Right lobe of liver (tissue), 4 donors: ENCODE results near the gene GNAZ.
"Not testable (repeated sequence)": the region's sequence is repeated elsewhere in the genome, so short reads cannot be mapped to it uniquely, and the experiment has no call there.

ENCODE experiments used
- POLR2A ChIP-seq: fragments of 450-650 bp; IDR thresholded peaks from one replicate; pipeline ENCODE4 v1.6.1; 2017; ENCODE audit warnings: antibody characterized with exemption, mild to moderate bottlenecking
- TF ChIP-seq, protein P1 (sequence below), 4 donors: fragments of 200-600 bp in 3 of 4; fragments of 450-650 bp in 1 of 4; IDR thresholded peaks; one replicate each; pipeline versions ENCODE4 v1.5.1 to v1.8.0; 2016 to 2022; ENCODE audit warnings: antibody characterized with exemption in 4 of 4, mild to moderate bottlenecking in 2 of 4
- donor health status: DM: no; HTN: no; CAD: no.
- donor health status: DM: no; HTN: no; CAD: no.
- donor health status: DM: no; HTN: yes; CAD: no.

- TF ChIP-seq, protein P1, sequence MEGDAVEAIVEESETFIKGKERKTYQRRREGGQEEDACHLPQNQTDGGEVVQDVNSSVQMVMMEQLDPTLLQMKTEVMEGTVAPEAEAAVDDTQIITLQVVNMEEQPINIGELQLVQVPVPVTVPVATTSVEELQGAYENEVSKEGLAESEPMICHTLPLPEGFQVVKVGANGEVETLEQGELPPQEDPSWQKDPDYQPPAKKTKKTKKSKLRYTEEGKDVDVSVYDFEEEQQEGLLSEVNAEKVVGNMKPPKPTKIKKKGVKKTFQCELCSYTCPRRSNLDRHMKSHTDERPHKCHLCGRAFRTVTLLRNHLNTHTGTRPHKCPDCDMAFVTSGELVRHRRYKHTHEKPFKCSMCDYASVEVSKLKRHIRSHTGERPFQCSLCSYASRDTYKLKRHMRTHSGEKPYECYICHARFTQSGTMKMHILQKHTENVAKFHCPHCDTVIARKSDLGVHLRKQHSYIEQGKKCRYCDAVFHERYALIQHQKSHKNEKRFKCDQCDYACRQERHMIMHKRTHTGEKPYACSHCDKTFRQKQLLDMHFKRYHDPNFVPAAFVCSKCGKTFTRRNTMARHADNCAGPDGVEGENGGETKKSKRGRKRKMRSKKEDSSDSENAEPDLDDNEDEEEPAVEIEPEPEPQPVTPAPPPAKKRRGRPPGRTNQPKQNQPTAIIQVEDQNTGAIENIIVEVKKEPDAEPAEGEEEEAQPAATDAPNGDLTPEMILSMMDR (IDR thresholded peaks at IDR 0.05): not testable (repeated sequence)
- TF ChIP-seq POLR2A: not testable (repeated sequence)
Measured at GRCh38 chr22:23050546-23050945, 19.8 kb upstream of the GNAZ start.
